ENCODE measurements around the gene CEP85.

The CEP85 gene

DNA sequence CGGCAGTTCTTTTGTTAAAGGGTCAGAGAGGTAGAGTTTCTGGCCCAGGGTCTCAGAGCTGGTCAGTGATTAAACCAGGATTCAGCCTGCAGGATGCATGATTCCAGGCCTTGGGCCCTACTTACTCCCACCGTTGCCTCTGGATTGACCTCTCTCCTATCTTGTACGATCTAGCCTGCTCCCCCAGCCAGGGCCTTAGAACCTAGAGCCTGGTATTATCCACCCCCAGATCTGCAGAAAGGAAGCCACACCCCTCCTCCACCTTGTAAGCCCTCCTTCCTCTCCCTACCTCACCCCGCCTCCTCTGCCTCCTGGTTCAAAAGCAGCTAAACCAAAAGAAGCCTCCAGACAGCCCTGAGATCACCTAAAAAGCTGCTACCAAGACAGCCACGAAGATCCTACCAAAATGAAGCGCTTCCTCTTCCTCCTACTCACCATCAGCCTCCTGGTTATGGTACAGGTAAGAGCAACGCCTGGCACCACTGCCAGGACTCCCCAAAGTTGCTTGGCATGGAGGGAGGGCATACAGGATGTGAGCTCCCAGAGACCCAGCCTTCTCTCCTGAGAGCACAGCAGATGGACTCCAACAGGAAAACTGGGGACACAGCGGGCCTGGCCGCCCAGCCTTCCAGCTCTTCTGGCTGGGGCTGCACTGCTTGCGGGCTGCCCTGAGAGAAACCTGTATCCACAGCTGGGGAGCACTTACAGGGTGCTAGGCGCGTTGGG is 83.8 kb downstream of the CEP85 start, which contains the start of gene CD52:
Gene CD52 (plus strand): TSS at position 347 of the 726 bp plus-strand sequence. CDS start 60 bp downstream, at position 407.
- DNase-seq, result no peak

GRCh38 chr1:26318338-26319064 is 84.5 kb downstream of the CEP85 start:
- peak; percentile 40 for DNase-seq

GRCh38 chr1:26320896-26321295 is 86.9 kb downstream of the CEP85 start:
- no peak for DNase-seq

- DNase-seq, result peak; percentile 53
Measured at GRCh38 chr1:26321315-26322041, 87.5 kb downstream of the CEP85 start.

GRCh38 chr1:26322042-26322331 is 88.0 kb downstream of the CEP85 start:
- no peak for DNase-seq

DNA sequence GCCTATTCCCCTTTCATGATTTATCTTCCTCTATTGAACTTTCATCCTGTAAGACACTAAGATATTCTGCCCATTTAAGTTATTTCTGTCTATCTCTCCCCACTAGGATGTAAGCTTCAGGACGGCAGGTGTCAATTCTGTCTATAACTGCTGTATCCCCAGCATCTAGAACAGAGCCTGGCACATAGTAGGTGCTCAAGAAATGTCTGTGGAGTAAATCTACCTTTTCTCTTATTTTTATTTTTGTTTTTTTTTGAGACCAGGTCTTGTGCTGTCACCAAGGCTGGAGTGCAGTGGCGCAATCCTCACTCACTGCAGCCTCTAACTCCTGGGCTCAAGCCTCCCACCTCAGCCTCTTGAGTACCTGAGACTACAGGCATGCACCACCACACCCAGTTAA is 89.4 kb downstream of the CEP85 start:
- no peak for DNase-seq

GRCh38 chr1:26324550-26324949 is 90.5 kb downstream of the CEP85 start:
- no peak for DNase-seq

DNA sequence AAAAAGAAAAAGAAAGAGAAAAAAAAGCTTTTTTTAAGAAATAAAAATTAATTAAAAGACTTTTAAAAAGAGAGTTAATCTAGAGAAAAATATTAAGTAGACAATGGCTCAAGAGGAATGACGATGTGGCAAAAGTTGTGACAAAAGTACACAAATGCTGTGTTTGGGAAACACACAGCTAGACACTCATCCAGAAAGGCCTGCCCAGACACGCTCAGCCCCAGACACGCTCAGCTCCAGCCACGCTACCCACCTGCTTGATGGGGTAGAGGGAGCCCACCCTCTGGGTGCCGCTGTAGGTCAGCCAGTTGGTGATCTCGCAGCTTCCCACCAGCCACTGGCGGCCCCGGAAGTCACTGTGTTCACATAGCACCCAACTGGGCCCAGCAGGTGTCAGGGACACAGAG is 94.0 kb downstream of the CEP85 start:
- DNase-seq, result no peak
